HG03139 (cell line): Measurements from ENCODE around the gene DCDC1.

Source experiments
- ATAC-seq: cut with Tn5 transposase; IDR thresholded peaks from one replicate; pipeline ENCODE4 v1.9.1; 2021; ENCODE audit not compliant: unreplicated experiment

DCDC1 gene

GRCh38 chr11:30919389-30920152 lies 450.0 kb downstream of the DCDC1 start:
- ATAC-seq = no peak

GRCh38 chr11:30917859-30918478 lies 451.6 kb downstream of the DCDC1 start:
- no peak for ATAC-seq

- ATAC-seq = no peak
These were observed 452.3 kb downstream of the DCDC1 start for GRCh38 chr11:30917266-30917665.

GRCh38 chr11:30916764-30917163 lies 452.8 kb downstream of the DCDC1 start:
- no peak for ATAC-seq

GRCh38 chr11:30914143-30914762 lies 455.3 kb downstream of the DCDC1 start:
- no peak for ATAC-seq

GRCh38 chr11:30911247-30911646 lies 458.3 kb downstream of the DCDC1 start:
- no peak for ATAC-seq

- no peak for ATAC-seq
These were observed 460.7 kb downstream of the DCDC1 start for GRCh38 chr11:30908857-30909256.

GRCh38 chr11:30908272-30908671 lies 461.3 kb downstream of the DCDC1 start:
- no peak for ATAC-seq

GRCh38 chr11:30902929-30903328 lies 466.6 kb downstream of the DCDC1 start:
- ATAC-seq = no peak

GRCh38 chr11:30895046-30895445 lies 474.5 kb downstream of the DCDC1 start:
- no peak for ATAC-seq

GRCh38 chr11:30893318-30893717 lies 476.2 kb downstream of the DCDC1 start:
- ATAC-seq = no peak

GRCh38 chr11:30889143-30889794 lies 480.3 kb downstream of the DCDC1 start:
- no peak for ATAC-seq

- ATAC-seq = no peak
These were observed 490.1 kb downstream of the DCDC1 start for GRCh38 chr11:30879322-30880005.

GRCh38 chr11:30878400-30878799 lies 491.1 kb downstream of the DCDC1 start:
- ATAC-seq = no peak

GRCh38 chr11:30876663-30877396 lies 492.7 kb downstream of the DCDC1 start:
- ATAC-seq = no peak

- no peak for ATAC-seq
These were observed 493.3 kb downstream of the DCDC1 start for GRCh38 chr11:30876228-30876627.

GRCh38 chr11:30875806-30876205 lies 493.7 kb downstream of the DCDC1 start:
- no peak for ATAC-seq

- no peak for ATAC-seq
These were observed 495.5 kb downstream of the DCDC1 start for GRCh38 chr11:30873924-30874610.

- ATAC-seq = no peak
These were observed 500.9 kb downstream of the DCDC1 start for GRCh38 chr11:30868626-30869081.

- no peak for ATAC-seq
These were observed 506.3 kb downstream of the DCDC1 start for GRCh38 chr11:30863209-30863608.
